GM23338 (cell line): Measurements from ENCODE around the gene ATPAF1. TPM values are rescaled to one million over a fixed set of nuclear protein-coding genes. Genes with fewer than 3 reads are reported as not detected.

Experiments
- ATAC-seq: fragments of 200-7000 bp; cut with Tn5 transposase; 3 replicates; pipeline ENCODE4 v1.9.1; 2020
- DNase-seq: peaks from one replicate; pipeline ENCODE4 v3.0.0-alpha.2; 2015; ENCODE audit warnings: low spot score
- H2AFZ ChIP-seq: fragments of 200-600 bp; sonication (generic); 2 replicates; pipeline ENCODE4 v1.8.0; 2016; ENCODE audit warnings: antibody characterized with exemption, mild to moderate bottlenecking, moderate library complexity
- H3F3A ChIP-seq: fragments of 200-600 bp; sonication (generic); replicated peaks from 2 replicates; pipeline ENCODE4 v1.8.0; 2017; ENCODE audit warnings: antibody characterized with exemption, mixed run types, low read depth
- H3K27ac ChIP-seq: fragments of 200-600 bp; sonication (generic); 2 replicates; pipeline ENCODE4 v1.6.1; 2016; ENCODE audit warnings: low read depth
- H3K27me3 ChIP-seq: fragments of 200-600 bp; sonication (generic); 2 replicates; pipeline ENCODE4 v1.8.0; 2016; ENCODE audit warnings: mild to moderate bottlenecking, mixed run types, moderate library complexity; ENCODE audit not compliant: insufficient read depth
- H3K36me3 ChIP-seq: fragments of 200-600 bp; sonication (generic); 2 replicates; pipeline ENCODE4 v1.8.0; 2016; ENCODE audit warnings: mild to moderate bottlenecking; ENCODE audit not compliant: insufficient read depth
- H3K4me1 ChIP-seq: fragments of 200-600 bp; sonication (generic); 2 replicates; pipeline ENCODE4 v1.8.0; 2016; ENCODE audit warnings: mild to moderate bottlenecking, moderate library complexity; ENCODE audit not compliant: insufficient read depth
- H3K4me2 ChIP-seq: fragments of 200-600 bp; sonication (generic); 2 replicates; pipeline ENCODE4 v1.7.1; 2017; ENCODE audit warnings: mixed run types
- H3K4me3 ChIP-seq: fragments of 200-600 bp; sonication (generic); 2 replicates; pipeline ENCODE4 v1.6.1; 2016; ENCODE audit warnings: mixed run types
- H3K79me2 ChIP-seq: fragments of 200-600 bp; sonication (generic); replicated peaks from 2 replicates; pipeline ENCODE4 v1.8.0; 2017; ENCODE audit warnings: mild to moderate bottlenecking; ENCODE audit not compliant: insufficient read depth
- H3K9me2 ChIP-seq: fragments of 200-600 bp; sonication (generic); 2 replicates; pipeline ENCODE4 v1.8.0; 2017; ENCODE audit not compliant: insufficient read depth
- H4K20me1 ChIP-seq: fragments of 200-600 bp; sonication (generic); replicated peaks from 2 replicates; pipeline ENCODE4 v1.8.0; 2017; ENCODE audit warnings: mild to moderate bottlenecking; ENCODE audit not compliant: insufficient read depth
- H3K27ac Mint-ChIP-seq: 2 replicates; pipeline ENCODE4 v1.8.0; 2020; ENCODE audit warnings: inconsistent platforms, mild to moderate bottlenecking, moderate library complexity, mixed read lengths
- H3K27me3 Mint-ChIP-seq: 3 replicates; pipeline ENCODE4 v1.8.0; 2022; ENCODE audit warnings: low read depth, mild to moderate bottlenecking, moderate library complexity, mixed read lengths, inconsistent platforms; ENCODE audit not compliant: insufficient read depth, poor library complexity
- H3K36me3 Mint-ChIP-seq: 3 replicates; pipeline ENCODE4 v1.8.0; 2021; ENCODE audit warnings: low read depth, mild to moderate bottlenecking, inconsistent platforms, moderate library complexity, mixed read lengths
- H3K4me1 Mint-ChIP-seq: 3 replicates; pipeline ENCODE4 v1.8.0; 2020; ENCODE audit warnings: mild to moderate bottlenecking, inconsistent platforms, mixed read lengths
- H3K4me3 Mint-ChIP-seq: 3 replicates; pipeline ENCODE4 v1.8.0; 2021; ENCODE audit warnings: moderate library complexity, mild to moderate bottlenecking, inconsistent platforms, mixed read lengths
- H3K9me3 Mint-ChIP-seq: 3 replicates; pipeline ENCODE4 v1.8.0; 2020; ENCODE audit warnings: moderate library complexity, mild to moderate bottlenecking, inconsistent platforms, mixed read lengths
- CREB1 ChIP-seq: fragments of 250-450 bp; sonication (Bioruptor Pico); IDR thresholded peaks from 2 replicates; pipeline ENCODE4 v1.5.0; 2020; ENCODE audit warnings: low read depth, mild to moderate bottlenecking, moderate library complexity
- CTCF ChIP-seq, 2 experiments: fragments of 200-600 bp in 1 of 2; sonication (generic) in 1 of 2; conservative IDR thresholded peaks; 2 replicates each; pipeline versions ENCODE4 v1.5.1 to v1.6.1; 2016 to 2017; ENCODE audit warnings: antibody characterized with exemption in 2 of 2, low read depth in 2 of 2, mild to moderate bottlenecking in 2 of 2, moderate library complexity in 1 of 2
- EZH2phosphoT487 ChIP-seq: fragments of 200-600 bp; sonication (generic); IDR thresholded peaks from one replicate; pipeline ENCODE4 v1.8.1; 2018; ENCODE audit warnings: antibody characterized with exemption; ENCODE audit not compliant: unreplicated experiment
- JUNB ChIP-seq: IDR thresholded peaks from one replicate; pipeline ENCODE4 v1.6.1; 2016; ENCODE audit warnings: antibody characterized with exemption; ENCODE audit not compliant: unreplicated experiment
- NANOG ChIP-seq: IDR thresholded peaks from 2 replicates; pipeline ENCODE4 v1.6.1; 2016; ENCODE audit warnings: antibody characterized with exemption, borderline replicate concordance
- STAT1 ChIP-seq: IDR thresholded peaks from one replicate; pipeline ENCODE4 v1.6.1; 2016; ENCODE audit warnings: antibody characterized with exemption; ENCODE audit not compliant: unreplicated experiment
- ZNF331 ChIP-seq: fragments of 250-450 bp; sonication (Bioruptor Pico); IDR thresholded peaks from 2 replicates; pipeline ENCODE4 v1.5.0; 2020; ENCODE audit warnings: low read depth, mild to moderate bottlenecking, moderate library complexity
- ZNF462 ChIP-seq: fragments of 250-450 bp; sonication (Bioruptor Pico); IDR thresholded peaks from 2 replicates; pipeline ENCODE4 v1.5.0; 2020; ENCODE audit warnings: mild to moderate bottlenecking, moderate library complexity
- polyA plus RNA-seq: library from polyadenylated mRNA; unstranded; fragments of >200 nt; fragmentation: Nextera tagmentation; extraction: Ambion mirVana; gene quantifications from 2 replicates; pipeline ENCODE4 v1.2.1, GENCODE V29; 2016
- total RNA-seq: library from RNA; depleted of rRNA; stranded (reverse); fragments of >200 nt; shearing (Covaris generic); gene quantifications from 2 replicates; pipeline ENCODE4 v1.2.3, GENCODE V29; 2014

ATPAF1 gene
- total and polyA plus RNA-seq, 2 experiments from 2014 or later, result 41.2 to 67.6 TPM

GRCh38 chr1:46601257-46602007, 66.7 kb downstream of the ATPAF1 start:
- no peaks in the 10 kb centered on the region for H3F3A ChIP-seq
- TF ChIP-seq ZNF462 (CRISPR knock-in tag) (no peak), CTCF (conservative IDR thresholded peaks at IDR 0.05; ENCODE audit: low read depth in 2 of 2) (no peak), ZNF331 (CRISPR knock-in tag) (no peak), NANOG (no peak), CREB1 (CRISPR knock-in tag) (no peak), EZH2phosphoT487 (no peak), JUNB (no peak), STAT1 (no peak)
- Mint-ChIP-seq H3K36me3 (no peaks in the 10 kb centered on the region; the same call in 2 of the 3 replicates), H3K27ac (no peak overlapping the region), H3K9me3 (no peaks in the 10 kb centered on the region), H3K4me3 (0 out of 3 replicates have a peak overlapping the region, but pooled peaks have one; percentile 15), H3K4me1 (peaks cover 24% of the 10 kb centered on the region), H3K27me3 (peaks cover 19% of the 10 kb centered on the region)
- no peaks in the 10 kb centered on the region for H3K36me3 ChIP-seq
- no peak overlapping the region for H3K4me2 ChIP-seq
- H3K27me3 ChIP-seq, result no peaks in the 10 kb centered on the region
- ATAC-seq (no peak), DNase-seq (no peak)
- no peaks in the 10 kb centered on the region for H3K79me2 ChIP-seq
- H4K20me1 ChIP-seq, result no peaks in the 10 kb centered on the region
- no peak overlapping the region for H3K27ac ChIP-seq
- peaks cover 12% of the 10 kb centered on the region for H3K4me1 ChIP-seq
- no peak overlapping the region for H2AFZ ChIP-seq
- no peak overlapping the region for H3K4me3 ChIP-seq
- H3K9me2 ChIP-seq, result no peaks in the 10 kb centered on the region
